Measurements from ENCODE around the gene CD37.
"Not testable (repeated sequence)": the region's sequence is repeated elsewhere in the genome, so short reads cannot be mapped to it uniquely, and the experiment has no call there.

Gene CD37

DNA sequence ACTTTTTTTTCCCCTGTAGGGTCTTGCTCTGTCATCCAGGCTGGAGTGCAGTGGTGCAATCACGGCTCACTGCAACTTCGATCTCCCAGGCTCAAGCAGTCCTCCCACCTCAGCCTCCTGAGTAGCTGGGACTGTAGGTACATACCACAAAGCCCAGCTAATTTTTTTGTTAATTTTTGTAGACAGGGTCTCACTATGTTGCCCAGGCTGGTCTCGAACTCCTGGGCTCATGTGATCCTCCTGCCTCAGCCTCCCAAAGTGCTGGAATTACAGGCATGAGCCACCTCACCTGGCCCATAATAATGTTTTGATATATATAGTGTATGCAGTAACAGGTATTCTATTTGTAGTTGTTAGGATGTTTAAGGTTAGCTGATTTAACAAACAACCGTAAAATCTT lies 4.0 kb upstream of the CD37 start:
- not testable (repeated sequence) for DNase-seq

GRCh38 chr19:49331616-49332055 lies 3.6 kb upstream of the CD37 start:
- DNase-seq, result no peak

- not testable (repeated sequence) for DNase-seq
Observed at GRCh38 chr19:49332691-49333417, 2.4 kb upstream of the CD37 start.

DNA sequence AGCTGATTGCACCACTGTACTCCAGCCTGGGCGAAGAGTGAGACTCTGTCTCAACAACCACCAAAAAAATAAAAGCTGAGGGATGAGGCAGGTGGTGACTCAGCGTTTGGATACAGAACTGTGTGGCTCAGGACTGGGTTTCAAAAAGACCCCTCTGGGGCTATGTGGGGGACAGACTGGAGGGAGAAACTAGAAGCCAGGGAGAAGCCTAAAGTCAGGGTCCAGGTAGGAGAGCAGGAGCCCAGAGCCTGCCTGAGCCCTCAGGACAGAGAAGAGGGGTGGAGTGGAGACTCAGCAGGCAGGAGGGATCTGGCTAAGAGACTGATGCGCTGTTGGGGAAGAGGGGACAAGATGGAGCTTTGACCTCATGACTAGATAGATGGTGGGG lies 1.8 kb upstream of the CD37 start:
- DNase-seq, result no peak

GRCh38 chr19:49333811-49334288 lies 1.4 kb upstream of the CD37 start:
- no peak for DNase-seq

- DNase-seq, result no peak
Observed at GRCh38 chr19:49335784-49336481, 727 bp downstream of the CD37 start.

- no peak for DNase-seq
Observed at GRCh38 chr19:49336482-49337266, 1.5 kb downstream of the CD37 start.

- no peak for DNase-seq
Observed at GRCh38 chr19:49337267-49338022, 2.2 kb downstream of the CD37 start.

- DNase-seq, result no peak
Observed at GRCh38 chr19:49338023-49338677, 2.9 kb downstream of the CD37 start.

DNA sequence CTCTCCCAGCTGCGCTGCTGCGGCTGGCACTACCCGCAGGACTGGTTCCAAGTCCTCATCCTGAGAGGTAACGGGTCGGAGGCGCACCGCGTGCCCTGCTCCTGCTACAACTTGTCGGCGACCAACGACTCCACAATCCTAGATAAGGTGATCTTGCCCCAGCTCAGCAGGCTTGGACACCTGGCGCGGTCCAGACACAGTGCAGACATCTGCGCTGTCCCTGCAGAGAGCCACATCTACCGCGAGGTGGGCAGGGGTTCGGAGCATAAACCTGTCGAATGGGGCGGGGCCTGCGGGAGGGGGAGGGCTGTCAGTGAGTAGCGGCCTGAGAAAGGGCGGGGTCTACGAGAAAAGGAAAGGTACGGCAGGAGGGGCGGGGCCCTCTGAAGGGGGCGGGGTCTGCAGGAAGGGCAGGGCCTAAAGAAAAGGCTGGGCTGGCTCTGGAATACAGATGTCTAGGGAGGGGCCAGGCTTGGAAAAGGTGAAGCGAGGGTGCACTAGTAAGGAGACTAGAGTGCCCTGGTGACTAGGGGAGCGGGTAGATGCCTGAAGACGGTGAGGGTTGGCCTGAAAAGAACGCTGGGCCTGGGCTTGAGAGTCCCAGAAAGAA lies 3.6 kb downstream of the CD37 start:
- no peak for DNase-seq

GRCh38 chr19:49339301-49340068 lies 4.3 kb downstream of the CD37 start:
- no peak for DNase-seq

DNA sequence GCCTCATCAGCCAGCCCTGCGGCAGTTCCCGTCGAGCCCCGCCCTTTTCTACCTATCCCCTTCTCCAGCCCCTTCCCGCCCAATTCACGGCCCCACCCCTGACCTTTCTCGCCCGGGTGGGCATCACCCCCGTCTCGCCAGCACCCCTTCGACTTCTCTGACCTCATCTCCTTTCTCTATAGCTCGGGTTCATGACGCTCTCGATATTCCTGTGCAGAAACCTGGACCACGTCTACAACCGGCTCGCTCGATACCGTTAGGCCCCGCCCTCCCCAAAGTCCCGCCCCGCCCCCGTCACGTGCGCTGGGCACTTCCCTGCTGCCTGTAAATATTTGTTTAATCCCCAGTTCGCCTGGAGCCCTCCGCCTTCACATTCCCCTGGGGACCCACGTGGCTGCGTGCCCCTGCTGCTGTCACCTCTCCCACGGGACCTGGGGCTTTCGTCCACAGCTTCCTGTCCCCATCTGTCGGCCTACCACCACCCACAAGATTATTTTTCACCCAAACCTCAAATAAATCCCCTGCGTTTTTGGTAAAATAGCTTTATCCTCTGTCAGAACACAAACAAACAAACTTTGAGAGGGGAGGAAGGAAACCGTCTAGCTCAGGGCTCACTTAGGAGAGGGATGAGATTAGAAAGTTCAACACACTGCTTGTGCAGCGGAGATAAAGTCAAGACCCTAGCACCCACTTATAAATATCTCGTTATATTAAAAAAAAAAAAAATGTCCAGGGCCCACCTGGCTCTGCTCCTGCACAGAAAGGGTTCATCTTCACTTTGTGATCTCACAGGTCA lies 5.1 kb downstream of the CD37 start:
- peak; percentile 82 for DNase-seq

- no peak for DNase-seq
Observed at GRCh38 chr19:49340865-49341718, 5.9 kb downstream of the CD37 start.

- no peak for DNase-seq
Observed at GRCh38 chr19:49342291-49342721, 7.1 kb downstream of the CD37 start.

- DNase-seq, result no peak
Observed at GRCh38 chr19:49343123-49343522, 7.9 kb downstream of the CD37 start.

- DNase-seq, result no peak
Observed at GRCh38 chr19:49344505-49345423, 9.6 kb downstream of the CD37 start.

GRCh38 chr19:49347191-49347590 lies 12.0 kb downstream of the CD37 start:
- no peak for DNase-seq

DNA sequence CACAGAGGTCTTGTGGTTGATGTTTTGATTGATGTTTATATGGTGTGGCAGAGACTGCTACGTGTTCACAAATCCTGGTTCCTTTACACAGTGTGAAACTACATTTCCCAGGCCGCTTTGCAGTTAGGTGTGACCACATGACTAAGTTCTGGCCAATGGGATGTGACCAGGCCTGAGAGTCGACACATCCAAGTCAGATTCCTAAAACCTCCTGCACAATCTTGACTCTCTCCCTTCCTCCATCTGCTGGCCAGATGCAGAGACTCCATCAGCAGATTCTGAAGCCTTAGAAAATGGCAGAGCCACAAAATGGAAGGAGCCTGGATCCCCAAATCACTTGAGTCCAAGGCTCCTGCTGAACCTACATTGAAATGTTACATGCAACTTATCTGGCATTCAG lies 12.6 kb downstream of the CD37 start:
- DNase-seq, result no peak
